Omental fat pad (tissue), 4 donors: ENCODE data around the gene SHROOM3. TPM values are rescaled to one million over a fixed set of nuclear protein-coding genes. Genes with fewer than 3 reads are reported as not detected.
"Not testable (repeated sequence)": the region's sequence is repeated elsewhere in the genome, so short reads cannot be mapped to it uniquely, and the experiment has no call there.

Experiments used
- ATAC-seq: fragments of 150-250 bp; one replicate; pipeline ENCODE4 v1.9.1; 2016; ENCODE audit warnings: mild to moderate bottlenecking, moderate library complexity; ENCODE audit not compliant: low FRiP score
- DNase-seq: peaks from one replicate; pipeline ENCODE4 v3.0.0-alpha.2; 2019; ENCODE audit warnings: low spot score
- total RNA-seq, 4 donors: library from RNA; depleted of rRNA; stranded (reverse); fragments of >200 nt; gene quantifications; one replicate each; pipeline ENCODE4 v1.1.0, GENCODE V29; 2016
- TF ChIP-seq, protein P1 (sequence below), 3 donors: fragments of 450-650 bp; IDR thresholded peaks; one replicate each; pipeline ENCODE4 v1.5.1; 2016 to 2017; ENCODE audit warnings: antibody characterized with exemption in 3 of 3, mild to moderate bottlenecking in 3 of 3, moderate library complexity in 2 of 3

The SHROOM3 gene
- total RNA-seq, 4 donors from 2014 or later, result 1.3 to 12.2 (median 3.1) TPM

DNA sequence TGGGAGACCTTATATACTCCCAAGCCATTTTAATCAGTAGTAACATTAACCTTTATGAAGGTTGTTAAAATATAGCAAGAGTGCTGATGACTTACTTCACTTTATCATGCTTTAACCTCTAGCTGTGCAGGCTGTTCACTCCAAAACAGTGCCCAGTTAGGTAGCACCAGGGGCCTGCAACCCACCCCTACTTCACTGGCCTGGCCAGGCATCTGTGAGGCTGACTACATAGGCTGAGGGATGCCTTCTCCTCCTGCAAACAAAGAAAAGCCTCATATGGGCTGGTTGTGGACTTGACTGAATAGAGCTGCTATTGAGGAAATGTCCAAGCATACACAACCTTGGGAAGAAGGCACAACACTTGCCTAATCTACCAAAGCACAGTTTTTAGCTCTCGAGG lies 172.8 kb downstream of the SHROOM3 start:
- ATAC-seq, result no peak
- no peak for DNase-seq
- TF ChIP-seq, protein P1, sequence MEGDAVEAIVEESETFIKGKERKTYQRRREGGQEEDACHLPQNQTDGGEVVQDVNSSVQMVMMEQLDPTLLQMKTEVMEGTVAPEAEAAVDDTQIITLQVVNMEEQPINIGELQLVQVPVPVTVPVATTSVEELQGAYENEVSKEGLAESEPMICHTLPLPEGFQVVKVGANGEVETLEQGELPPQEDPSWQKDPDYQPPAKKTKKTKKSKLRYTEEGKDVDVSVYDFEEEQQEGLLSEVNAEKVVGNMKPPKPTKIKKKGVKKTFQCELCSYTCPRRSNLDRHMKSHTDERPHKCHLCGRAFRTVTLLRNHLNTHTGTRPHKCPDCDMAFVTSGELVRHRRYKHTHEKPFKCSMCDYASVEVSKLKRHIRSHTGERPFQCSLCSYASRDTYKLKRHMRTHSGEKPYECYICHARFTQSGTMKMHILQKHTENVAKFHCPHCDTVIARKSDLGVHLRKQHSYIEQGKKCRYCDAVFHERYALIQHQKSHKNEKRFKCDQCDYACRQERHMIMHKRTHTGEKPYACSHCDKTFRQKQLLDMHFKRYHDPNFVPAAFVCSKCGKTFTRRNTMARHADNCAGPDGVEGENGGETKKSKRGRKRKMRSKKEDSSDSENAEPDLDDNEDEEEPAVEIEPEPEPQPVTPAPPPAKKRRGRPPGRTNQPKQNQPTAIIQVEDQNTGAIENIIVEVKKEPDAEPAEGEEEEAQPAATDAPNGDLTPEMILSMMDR (IDR thresholded peaks at IDR 0.05), result no peak

DNA sequence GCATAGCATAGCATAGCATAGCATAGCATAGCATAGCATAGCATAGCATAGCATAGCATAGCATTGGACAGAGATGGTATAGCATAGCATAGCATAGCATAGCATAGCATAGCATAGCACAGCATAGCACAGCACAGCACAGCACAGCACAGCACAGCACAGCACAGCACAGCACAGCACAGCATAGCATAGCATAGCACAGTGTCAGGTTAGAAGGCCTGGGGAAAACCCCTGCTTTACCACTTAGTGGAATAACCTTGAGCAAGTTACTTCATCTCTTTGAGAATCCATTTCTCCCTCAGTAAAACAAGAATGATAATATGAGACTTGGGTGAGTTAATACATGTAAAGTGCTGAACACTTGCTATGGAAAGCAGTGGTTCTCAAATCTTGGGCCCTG lies 173.5 kb downstream of the SHROOM3 start:
- ATAC-seq, result not testable (repeated sequence)

DNA sequence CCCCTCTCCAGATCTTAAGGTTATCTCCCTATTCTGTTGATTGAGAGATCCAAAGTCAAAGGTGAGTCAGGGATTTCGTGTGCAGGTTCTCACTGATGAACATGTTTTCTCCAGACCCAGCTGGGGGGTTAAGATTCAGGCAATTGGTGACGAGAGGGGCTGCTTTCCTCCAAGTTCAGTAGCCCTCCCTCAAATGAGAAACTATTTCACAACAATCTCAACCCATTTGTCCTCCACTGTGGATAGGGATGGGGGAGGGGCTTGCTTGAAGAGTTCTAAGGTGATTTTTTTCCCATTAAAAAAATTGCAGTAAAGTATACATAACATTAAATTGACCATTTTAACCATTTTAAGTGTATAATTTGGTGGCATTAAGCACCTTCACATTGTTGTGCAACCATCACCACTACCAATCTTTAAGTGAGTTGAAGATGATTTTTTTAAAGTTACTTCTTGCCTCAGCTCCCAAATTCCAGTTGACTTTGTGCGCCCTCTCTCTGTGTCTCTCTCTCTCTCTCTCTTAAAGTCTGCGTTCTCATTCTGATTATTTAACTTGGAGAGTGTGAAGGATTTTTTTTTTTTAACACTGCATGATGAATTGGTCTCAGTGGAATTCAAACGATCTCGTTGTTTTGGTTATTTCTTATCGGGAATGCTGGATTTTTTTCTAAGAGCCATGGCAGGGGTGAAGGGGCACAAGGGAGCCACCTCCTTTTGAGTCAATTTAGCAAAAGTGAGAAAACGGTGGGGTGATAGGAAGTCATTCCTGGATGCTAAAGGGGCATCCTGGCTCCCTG lies 175.9 kb downstream of the SHROOM3 start:
- TF ChIP-seq, protein P1 (IDR thresholded peaks at IDR 0.05), result no peak
- DNase-seq (no peak), ATAC-seq (no peak)

More for the DNA sequence above, 173.5 kb downstream of the SHROOM3 start:
- not testable (repeated sequence) for DNase-seq

DNA sequence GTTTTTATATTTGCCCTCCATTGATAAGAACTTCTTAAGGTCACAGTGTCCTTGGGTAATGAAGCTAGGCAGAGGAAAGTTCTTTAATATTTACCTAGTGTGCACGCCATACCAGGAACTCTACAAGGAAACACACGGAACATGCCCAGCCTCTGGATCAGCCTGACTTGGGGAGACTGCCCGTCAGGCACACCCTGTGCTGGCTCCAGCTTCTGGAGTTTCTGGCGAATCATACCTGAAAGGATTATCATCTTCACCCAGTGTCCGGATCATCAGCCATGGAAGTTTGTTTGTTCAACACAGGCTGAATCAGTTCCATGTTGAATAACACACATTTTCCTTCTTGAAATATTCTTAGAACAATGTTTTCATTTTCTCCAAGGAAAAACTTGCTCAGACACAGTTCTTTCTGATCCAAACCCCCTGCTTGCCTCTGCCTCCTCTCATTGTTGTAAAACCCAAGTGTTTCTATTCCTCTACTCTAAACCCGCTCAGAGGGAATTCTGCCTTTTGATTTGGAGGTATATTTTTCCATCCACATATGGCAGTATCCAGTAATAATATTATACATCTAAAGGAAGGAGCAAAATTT lies 176.7 kb downstream of the SHROOM3 start:
- ATAC-seq, result peak; percentile 77
- TF ChIP-seq, protein P1 (IDR thresholded peaks at IDR 0.05), result no peak
- DNase-seq, result no peak

DNA sequence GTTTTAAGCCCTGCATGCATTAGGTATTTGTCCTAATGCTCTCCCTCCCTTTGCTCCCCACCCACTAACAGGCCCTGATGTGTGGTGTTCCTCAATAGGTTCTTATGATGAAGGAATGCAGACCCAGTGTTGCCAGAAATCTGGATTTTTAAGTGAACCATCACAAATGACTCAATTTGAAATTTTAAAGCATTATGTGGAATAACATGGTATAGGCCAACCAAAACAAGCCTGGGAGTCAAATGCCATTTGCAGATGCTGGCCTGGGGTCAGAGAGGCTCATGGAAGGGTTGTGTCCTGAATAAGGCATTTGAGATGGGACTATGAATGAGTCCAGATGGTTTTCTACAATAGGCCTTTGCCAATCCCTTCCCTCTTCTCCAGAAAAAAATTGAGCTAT lies 179.6 kb downstream of the SHROOM3 start:
- TF ChIP-seq, protein P1 (IDR thresholded peaks at IDR 0.05), result no peak
- DNase-seq (no peak), ATAC-seq (no peak)

DNA sequence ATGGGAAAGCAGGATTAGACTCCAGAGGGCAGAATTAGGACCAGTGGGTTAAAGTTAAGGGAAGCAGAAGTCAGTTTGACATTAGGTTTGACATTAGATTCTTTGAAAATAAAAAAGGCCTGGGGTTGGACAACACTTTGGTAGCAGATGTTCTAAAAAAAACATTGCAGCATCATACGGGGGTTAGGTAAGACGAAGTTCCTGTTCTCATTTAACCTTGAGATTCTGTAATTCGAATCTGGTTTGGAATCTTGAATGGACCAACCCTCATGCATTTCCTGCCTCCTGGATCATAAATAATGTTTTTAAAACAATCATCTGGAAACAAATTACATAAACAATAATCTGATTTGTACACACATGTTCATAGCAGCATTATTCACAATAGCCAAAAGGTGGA lies 181.0 kb downstream of the SHROOM3 start:
- ATAC-seq (no peak), DNase-seq (no peak)
- TF ChIP-seq, protein P1 (IDR thresholded peaks at IDR 0.05), result no peak

DNA sequence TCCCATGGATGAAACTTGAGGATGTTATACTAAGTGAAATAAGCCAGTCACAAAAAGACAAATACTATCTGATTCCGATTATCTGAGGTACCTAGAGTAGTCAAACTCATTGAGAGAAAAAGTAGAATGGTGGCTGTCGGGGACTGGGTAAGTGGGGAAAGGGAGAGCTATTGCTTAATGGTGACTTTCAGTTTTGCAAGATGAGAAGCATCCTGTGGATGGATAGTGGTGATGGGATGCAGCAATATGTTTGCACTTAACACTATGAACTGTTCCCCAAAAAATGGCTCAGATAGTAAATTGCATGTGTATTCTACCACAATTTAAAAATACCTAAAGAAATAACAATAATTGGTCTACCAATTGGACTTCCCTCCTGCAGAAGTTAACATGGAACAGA lies 181.5 kb downstream of the SHROOM3 start:
- TF ChIP-seq, protein P1 (IDR thresholded peaks at IDR 0.05), result no peak
- no peak for ATAC-seq
- DNase-seq, result no peak
